HG03039 (cell line): Measurements from ENCODE around the gene EHMT1.
"Not testable (repeated sequence)": the region's sequence is repeated elsewhere in the genome, so short reads cannot be mapped to it uniquely, and the experiment has no call there.

Experiments
- ATAC-seq: cut with Tn5 transposase; IDR thresholded peaks from one replicate; pipeline ENCODE4 v1.9.1; 2021; ENCODE audit warnings: mild to moderate bottlenecking, moderate library complexity; ENCODE audit not compliant: unreplicated experiment

Gene EHMT1

GRCh38 chr9:137880160-137880975 is 261.6 kb downstream of the EHMT1 start:
- ATAC-seq: no peak

GRCh38 chr9:137880976-137881530 is 262.2 kb downstream of the EHMT1 start:
- no peak for ATAC-seq

GRCh38 chr9:137881591-137882505 is 263.0 kb downstream of the EHMT1 start:
- no peak for ATAC-seq

GRCh38 chr9:137882506-137882821 is 263.7 kb downstream of the EHMT1 start:
- ATAC-seq: no peak

GRCh38 chr9:137883977-137884376 is 265.2 kb downstream of the EHMT1 start:
- ATAC-seq: not testable (repeated sequence)

GRCh38 chr9:137884547-137884946 is 265.7 kb downstream of the EHMT1 start:
- ATAC-seq: not testable (repeated sequence)

GRCh38 chr9:137885121-137885520 is 266.3 kb downstream of the EHMT1 start:
- not testable (repeated sequence) for ATAC-seq
